HepG2 (cell line): ENCODE results near the gene GLTPD2. TPM values are rescaled to one million over a fixed set of nuclear protein-coding genes. Genes with fewer than 3 reads are reported as not detected.

Experiments
- BCL6 ChIP-seq: IDR thresholded peaks from 2 replicates; pipeline ENCODE4 v1.6.1; 2016; ENCODE audit warnings: missing genetic modification reagents, missing compliant biosample characterization
- HDAC2 ChIP-seq: sonication (generic); formaldehyde crosslinking; IDR thresholded peaks from 2 replicates; pipeline ENCODE4 v1.4.0; 2020; ENCODE audit warnings: missing genetic modification reagents
- NR3C1 ChIP-seq: sonication (generic); formaldehyde crosslinking; IDR thresholded peaks from 2 replicates; pipeline ENCODE4 v1.4.0; 2020; ENCODE audit warnings: missing genetic modification reagents
- RBAK ChIP-seq: sonication (generic); formaldehyde crosslinking; IDR thresholded peaks from 2 replicates; pipeline ENCODE4 v1.5.1; 2020; ENCODE audit warnings: mild to moderate bottlenecking, missing genetic modification reagents
- XBP1 ChIP-seq: sonication (generic); formaldehyde crosslinking; IDR thresholded peaks from 2 replicates; pipeline ENCODE4 v1.5.0; 2020; ENCODE audit warnings: missing genetic modification reagents
- ZMYM3 ChIP-seq: sonication (generic); formaldehyde crosslinking; IDR thresholded peaks from 2 replicates; pipeline ENCODE4 v1.5.1; 2020; ENCODE audit warnings: mild to moderate bottlenecking, missing genetic modification reagents
- ZNF143 ChIP-seq: sonication (generic); formaldehyde crosslinking; IDR thresholded peaks from 2 replicates; pipeline ENCODE4 v1.4.0; 2020; ENCODE audit warnings: missing genetic modification reagents
- ZNF20 ChIP-seq: sonication (generic); formaldehyde crosslinking; IDR thresholded peaks from 2 replicates; pipeline ENCODE4 v1.4.0; 2020; ENCODE audit warnings: mild to moderate bottlenecking, moderate library complexity, missing genetic modification reagents
- ZNF343 ChIP-seq: sonication (generic); formaldehyde crosslinking; IDR thresholded peaks from 2 replicates; pipeline ENCODE4 v1.4.0; 2020; ENCODE audit warnings: mild to moderate bottlenecking, missing genetic modification reagents
- ZNF782 ChIP-seq: sonication (generic); formaldehyde crosslinking; IDR thresholded peaks from 2 replicates; pipeline ENCODE4 v1.4.0; 2020; ENCODE audit warnings: missing genetic modification reagents, mild to moderate bottlenecking, borderline replicate concordance
- ZSCAN22 ChIP-seq: sonication (generic); formaldehyde crosslinking; IDR thresholded peaks from 2 replicates; pipeline ENCODE4 v1.4.0; 2020; ENCODE audit warnings: mild to moderate bottlenecking, missing genetic modification reagents
- polyA plus RNA-seq, 8 experiments: library from polyadenylated mRNA; depleted of rRNA in 3 of 8; stranded (reverse) in 7 of 8; unstranded in 1 of 8; fragments of >200 nt; fragmentation: Illumina TruSeq in 4 of 8; extraction: Trizol in 4 of 8; gene quantifications; 2 replicates each; pipeline versions ENCODE4 v1.2.1 to v1.2.3, GENCODE V29; 2011 to 2016; ENCODE audit warnings: low read depth in 4 of 8, missing spikeins in 1 of 8, mixed read lengths in 1 of 8; ENCODE audit not compliant: insufficient read depth in 1 of 8
- total RNA-seq, 5 experiments: library from RNA; depleted of rRNA; stranded (reverse); fragments of >200 nt; fragmentation: Illumina TruSeq; extraction: Trizol; gene quantifications; 2 replicates each; pipeline ENCODE4 v1.2.3, GENCODE V29; 2016; ENCODE audit warnings: low read depth in 1 of 5
- TF ChIP-seq, protein P1 (sequence below): sonication (generic); formaldehyde crosslinking; IDR thresholded peaks from one replicate; pipeline ENCODE4 v1.5.1; 2020; ENCODE audit warnings: mild to moderate bottlenecking, missing genetic modification reagents; ENCODE audit errors: not compliant biosample characterization
- TF ChIP-seq, protein P2 (sequence below): sonication (generic); formaldehyde crosslinking; IDR thresholded peaks from 2 replicates; pipeline ENCODE4 v1.5.0; 2020; ENCODE audit warnings: mild to moderate bottlenecking, missing genetic modification reagents
- TF ChIP-seq, protein P3 (sequence below), 2 experiments: sonication (generic) in 1 of 2; formaldehyde crosslinking in 1 of 2; IDR thresholded peaks; 2 replicates each; pipeline versions ENCODE4 v1.4.0 to v1.6.1; 2018 to 2020; ENCODE audit warnings: missing genetic modification reagents in 2 of 2, borderline replicate concordance in 1 of 2, low read depth in 1 of 2, mild to moderate bottlenecking in 1 of 2, missing biosample characterization in 1 of 2

Gene GLTPD2
- total and polyA plus RNA-seq, 2 of the 13 experiments (the other 11 are each of a cell fraction or from before 2014, with no cell fraction given), result 7.5 to 12.9 TPM

DNA sequence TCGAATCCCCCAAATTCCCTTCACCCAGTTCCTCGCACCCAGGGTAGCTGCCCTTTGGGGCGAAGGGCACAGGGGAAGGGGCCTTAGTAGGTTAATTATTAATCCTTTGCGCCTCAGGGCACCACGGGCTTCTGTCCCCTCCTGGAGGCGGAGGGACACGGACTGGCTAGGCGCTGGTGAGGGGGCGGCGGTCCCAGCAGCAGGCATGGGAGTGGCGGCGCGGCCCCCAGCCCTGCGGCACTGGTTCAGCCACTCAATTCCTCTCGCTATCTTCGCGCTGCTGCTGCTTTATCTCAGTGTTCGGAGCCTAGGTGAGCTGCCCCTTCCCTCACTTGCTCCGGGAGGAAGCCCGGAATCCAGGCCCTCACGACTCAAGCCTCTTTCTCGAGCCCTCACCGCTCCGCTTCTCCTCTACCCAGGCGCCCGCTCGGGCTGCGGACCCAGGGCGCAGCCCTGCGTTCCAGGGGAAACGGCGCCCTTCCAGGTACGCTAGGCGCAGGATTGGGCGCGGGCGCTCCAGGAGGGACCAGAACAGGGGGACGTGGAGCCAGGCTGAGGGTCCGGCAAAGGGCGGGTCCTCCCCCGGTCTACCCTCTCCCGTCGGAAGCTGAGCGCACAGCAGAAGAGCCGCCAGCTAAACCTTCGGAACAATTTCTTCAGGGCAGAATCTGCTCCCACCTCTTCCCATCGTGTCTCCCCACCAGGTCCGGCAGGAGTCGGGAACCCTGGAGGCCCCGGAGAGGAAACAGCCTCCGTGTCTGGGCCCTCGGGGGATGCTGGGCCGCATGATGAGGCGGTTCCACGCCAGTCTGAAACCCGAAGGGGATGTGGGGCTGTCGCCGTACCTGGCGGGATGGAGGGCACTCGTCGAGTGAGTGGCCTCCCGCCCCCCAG is at the start of gene GLTPD2 (continued):
- TF ChIP-seq ZNF143 (0 out of 2 replicates have a peak, but pooled peaks have one; percentile 36), ZNF343 (CRISPR knock-in tag) (0 out of 2 replicates have a peak, but pooled peaks have one; percentile 11), HDAC2 (CRISPR knock-in tag) (no peak; the same call in 1 of the 2 replicates), ZMYM3 (no peak), ZNF782 (CRISPR knock-in tag) (no peak), ZSCAN22 (CRISPR knock-in tag) (no peak), XBP1 (CRISPR knock-in tag) (no peak), RBAK (no peak), ZNF20 (CRISPR knock-in tag) (no peak), NR3C1 (no peak), BCL6 (peak; percentile 54)
- TF ChIP-seq, protein P1, sequence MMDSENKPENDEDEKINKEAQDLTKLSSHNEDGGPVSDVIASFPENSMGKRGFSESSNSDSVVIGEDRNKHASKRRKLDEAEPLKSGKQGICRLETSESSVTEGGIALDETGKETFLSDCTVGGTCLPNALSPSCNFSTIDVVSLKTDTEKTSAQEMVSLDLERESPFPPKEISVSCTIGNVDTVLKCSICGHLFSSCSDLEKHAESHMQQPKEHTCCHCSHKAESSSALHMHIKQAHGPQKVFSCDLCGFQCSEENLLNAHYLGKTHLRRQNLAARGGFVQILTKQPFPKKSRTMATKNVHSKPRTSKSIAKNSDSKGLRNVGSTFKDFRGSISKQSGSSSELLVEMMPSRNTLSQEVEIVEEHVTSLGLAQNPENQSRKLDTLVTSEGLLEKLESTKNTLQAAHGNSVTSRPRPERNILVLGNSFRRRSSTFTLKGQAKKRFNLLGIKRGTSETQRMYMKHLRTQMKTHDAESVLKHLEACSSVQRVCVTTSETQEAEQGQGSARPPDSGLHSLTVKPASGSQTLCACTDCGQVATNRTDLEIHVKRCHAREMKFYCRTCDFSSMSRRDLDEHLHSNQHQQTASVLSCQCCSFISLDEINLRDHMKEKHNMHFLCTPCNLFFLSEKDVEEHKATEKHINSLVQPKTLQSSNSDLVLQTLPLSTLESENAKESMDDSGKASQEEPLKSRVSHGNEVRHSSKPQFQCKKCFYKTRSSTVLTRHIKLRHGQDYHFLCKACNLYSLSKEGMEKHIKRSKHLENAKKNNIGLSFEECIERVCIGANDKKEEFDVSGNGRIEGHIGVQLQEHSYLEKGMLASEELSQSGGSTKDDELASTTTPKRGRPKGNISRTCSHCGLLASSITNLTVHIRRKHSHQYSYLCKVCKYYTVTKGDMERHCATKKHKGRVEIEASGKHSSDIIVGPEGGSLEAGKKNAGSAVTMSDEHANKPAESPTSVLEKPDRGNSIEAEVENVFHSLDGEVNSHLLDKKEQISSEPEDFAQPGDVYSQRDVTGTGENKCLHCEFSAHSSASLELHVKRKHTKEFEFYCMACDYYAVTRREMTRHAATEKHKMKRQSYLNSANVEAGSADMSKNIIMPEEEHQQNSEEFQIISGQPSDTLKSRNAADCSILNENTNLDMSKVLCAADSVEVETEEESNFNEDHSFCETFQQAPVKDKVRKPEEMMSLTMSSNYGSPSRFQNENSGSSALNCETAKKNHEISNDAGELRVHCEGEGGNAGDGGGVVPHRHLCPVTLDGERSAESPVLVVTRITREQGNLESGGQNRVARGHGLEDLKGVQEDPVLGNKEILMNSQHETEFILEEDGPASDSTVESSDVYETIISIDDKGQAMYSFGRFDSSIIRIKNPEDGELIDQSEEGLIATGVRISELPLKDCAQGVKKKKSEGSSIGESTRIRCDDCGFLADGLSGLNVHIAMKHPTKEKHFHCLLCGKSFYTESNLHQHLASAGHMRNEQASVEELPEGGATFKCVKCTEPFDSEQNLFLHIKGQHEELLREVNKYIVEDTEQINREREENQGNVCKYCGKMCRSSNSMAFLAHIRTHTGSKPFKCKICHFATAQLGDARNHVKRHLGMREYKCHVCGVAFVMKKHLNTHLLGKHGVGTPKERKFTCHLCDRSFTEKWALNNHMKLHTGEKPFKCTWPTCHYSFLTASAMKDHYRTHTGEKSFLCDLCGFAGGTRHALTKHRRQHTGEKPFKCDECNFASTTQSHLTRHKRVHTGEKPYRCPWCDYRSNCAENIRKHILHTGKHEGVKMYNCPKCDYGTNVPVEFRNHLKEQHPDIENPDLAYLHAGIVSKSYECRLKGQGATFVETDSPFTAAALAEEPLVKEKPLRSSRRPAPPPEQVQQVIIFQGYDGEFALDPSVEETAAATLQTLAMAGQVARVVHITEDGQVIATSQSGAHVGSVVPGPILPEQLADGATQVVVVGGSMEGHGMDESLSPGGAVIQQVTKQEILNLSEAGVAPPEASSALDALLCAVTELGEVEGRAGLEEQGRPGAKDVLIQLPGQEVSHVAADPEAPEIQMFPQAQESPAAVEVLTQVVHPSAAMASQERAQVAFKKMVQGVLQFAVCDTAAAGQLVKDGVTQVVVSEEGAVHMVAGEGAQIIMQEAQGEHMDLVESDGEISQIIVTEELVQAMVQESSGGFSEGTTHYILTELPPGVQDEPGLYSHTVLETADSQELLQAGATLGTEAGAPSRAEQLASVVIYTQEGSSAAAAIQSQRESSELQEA (CRISPR knock-in tag), result no peak
- TF ChIP-seq, protein P2, sequence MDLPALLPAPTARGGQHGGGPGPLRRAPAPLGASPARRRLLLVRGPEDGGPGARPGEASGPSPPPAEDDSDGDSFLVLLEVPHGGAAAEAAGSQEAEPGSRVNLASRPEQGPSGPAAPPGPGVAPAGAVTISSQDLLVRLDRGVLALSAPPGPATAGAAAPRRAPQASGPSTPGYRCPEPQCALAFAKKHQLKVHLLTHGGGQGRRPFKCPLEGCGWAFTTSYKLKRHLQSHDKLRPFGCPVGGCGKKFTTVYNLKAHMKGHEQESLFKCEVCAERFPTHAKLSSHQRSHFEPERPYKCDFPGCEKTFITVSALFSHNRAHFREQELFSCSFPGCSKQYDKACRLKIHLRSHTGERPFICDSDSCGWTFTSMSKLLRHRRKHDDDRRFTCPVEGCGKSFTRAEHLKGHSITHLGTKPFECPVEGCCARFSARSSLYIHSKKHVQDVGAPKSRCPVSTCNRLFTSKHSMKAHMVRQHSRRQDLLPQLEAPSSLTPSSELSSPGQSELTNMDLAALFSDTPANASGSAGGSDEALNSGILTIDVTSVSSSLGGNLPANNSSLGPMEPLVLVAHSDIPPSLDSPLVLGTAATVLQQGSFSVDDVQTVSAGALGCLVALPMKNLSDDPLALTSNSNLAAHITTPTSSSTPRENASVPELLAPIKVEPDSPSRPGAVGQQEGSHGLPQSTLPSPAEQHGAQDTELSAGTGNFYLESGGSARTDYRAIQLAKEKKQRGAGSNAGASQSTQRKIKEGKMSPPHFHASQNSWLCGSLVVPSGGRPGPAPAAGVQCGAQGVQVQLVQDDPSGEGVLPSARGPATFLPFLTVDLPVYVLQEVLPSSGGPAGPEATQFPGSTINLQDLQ (CRISPR knock-in tag), result no peak
- TF ChIP-seq, protein P3, sequence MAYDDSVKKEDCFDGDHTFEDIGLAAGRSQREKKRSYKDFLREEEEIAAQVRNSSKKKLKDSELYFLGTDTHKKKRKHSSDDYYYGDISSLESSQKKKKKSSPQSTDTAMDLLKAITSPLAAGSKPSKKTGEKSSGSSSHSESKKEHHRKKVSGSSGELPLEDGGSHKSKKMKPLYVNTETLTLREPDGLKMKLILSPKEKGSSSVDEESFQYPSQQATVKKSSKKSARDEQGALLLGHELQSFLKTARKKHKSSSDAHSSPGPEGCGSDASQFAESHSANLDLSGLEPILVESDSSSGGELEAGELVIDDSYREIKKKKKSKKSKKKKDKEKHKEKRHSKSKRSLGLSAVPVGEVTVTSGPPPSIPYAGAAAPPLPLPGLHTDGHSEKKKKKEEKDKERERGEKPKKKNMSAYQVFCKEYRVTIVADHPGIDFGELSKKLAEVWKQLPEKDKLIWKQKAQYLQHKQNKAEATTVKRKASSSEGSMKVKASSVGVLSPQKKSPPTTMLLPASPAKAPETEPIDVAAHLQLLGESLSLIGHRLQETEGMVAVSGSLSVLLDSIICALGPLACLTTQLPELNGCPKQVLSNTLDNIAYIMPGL (CRISPR knock-in tag; IDR thresholded peaks at IDR 0.05; ENCODE audit: borderline replicate concordance in 1 of 2, low read depth in 1 of 2), result peak; percentile 57 to 94; a peak in 3 of 4 replicates
